Measurements from ENCODE around the gene CABP1.

CABP1 gene

DNA sequence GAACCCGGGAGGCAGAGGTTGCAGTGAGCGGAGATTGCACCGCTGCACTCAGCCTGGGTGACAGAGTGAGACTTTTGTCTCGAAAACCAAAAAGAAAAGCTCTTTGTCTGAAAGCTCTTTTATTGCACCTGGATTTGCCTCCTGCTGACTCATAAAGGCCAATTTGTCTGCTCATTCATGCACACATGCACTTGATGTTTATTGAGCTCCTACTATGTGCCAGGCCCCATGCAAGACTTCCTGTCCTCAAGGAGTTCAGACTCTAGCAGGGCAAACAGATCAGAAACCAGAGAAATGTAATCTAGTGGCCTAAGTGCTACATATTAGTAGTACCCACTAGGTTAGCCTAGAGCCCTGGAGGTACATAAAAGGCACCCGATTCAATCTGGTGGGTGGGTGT lies 30.2 kb downstream of the CABP1 start:
- TF ChIP-seq, protein P1, sequence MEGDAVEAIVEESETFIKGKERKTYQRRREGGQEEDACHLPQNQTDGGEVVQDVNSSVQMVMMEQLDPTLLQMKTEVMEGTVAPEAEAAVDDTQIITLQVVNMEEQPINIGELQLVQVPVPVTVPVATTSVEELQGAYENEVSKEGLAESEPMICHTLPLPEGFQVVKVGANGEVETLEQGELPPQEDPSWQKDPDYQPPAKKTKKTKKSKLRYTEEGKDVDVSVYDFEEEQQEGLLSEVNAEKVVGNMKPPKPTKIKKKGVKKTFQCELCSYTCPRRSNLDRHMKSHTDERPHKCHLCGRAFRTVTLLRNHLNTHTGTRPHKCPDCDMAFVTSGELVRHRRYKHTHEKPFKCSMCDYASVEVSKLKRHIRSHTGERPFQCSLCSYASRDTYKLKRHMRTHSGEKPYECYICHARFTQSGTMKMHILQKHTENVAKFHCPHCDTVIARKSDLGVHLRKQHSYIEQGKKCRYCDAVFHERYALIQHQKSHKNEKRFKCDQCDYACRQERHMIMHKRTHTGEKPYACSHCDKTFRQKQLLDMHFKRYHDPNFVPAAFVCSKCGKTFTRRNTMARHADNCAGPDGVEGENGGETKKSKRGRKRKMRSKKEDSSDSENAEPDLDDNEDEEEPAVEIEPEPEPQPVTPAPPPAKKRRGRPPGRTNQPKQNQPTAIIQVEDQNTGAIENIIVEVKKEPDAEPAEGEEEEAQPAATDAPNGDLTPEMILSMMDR (IDR thresholded peaks at IDR 0.05; ENCODE audit: insufficient read depth, low read length, missing control alignments) = no peak
- ChIA-PET POLR2A (no interaction called here), CTCF (interaction anchor here (15.1 kb wide), 1 partner anchor 22 kb away, joined by 170 read pairs; no protein-coding TSS in a partner anchor)
- no peak for DNase-seq (ENCODE audit: low read depth, low spot score)
- no peak overlapping the region for H3K4me3 ChIP-seq (ENCODE audit: low read depth, low read length)

DNA sequence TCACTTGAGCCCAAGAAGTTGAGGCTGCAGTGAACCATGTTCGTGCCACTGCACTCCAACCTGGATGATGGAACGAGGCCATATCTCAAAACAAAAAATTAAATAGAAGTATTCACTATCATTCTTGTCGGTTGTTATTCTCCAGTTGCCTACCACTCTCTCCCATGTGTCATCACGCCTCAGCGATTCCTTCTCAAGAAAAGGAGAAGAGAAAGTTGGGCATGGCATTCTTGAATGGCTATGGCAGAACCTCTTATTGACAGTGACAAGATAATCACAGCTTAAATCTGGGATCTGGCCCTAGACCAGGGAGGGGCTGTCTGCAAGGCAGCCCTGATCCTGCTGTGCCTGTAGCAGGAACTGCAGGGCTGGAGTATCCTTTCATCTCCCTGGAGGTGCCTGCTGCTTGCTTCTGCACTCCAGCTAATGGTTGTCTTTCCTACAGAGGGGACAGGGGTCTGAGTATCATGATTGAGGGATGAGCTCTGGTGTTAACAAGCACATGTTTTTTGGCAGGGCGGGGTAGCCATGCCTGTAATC lies 33.7 kb downstream of the CABP1 start:
- POLR2A ChIA-PET = no interaction called here
- no peak overlapping the region for H3K4me3 ChIP-seq (ENCODE audit: low read depth, low read length)
- no peak for DNase-seq (ENCODE audit: low read depth, low spot score)
- CTCF ChIA-PET = interaction anchor here (1.5 to 15.1 kb wide), 3 partner anchors 10 to 26 kb away, joined by 3 to 170 read pairs (median 4); no protein-coding TSS in a partner anchor
- TF ChIP-seq, protein P1 (IDR thresholded peaks at IDR 0.05; ENCODE audit: insufficient read depth, low read length, missing control alignments) = no peak

DNA sequence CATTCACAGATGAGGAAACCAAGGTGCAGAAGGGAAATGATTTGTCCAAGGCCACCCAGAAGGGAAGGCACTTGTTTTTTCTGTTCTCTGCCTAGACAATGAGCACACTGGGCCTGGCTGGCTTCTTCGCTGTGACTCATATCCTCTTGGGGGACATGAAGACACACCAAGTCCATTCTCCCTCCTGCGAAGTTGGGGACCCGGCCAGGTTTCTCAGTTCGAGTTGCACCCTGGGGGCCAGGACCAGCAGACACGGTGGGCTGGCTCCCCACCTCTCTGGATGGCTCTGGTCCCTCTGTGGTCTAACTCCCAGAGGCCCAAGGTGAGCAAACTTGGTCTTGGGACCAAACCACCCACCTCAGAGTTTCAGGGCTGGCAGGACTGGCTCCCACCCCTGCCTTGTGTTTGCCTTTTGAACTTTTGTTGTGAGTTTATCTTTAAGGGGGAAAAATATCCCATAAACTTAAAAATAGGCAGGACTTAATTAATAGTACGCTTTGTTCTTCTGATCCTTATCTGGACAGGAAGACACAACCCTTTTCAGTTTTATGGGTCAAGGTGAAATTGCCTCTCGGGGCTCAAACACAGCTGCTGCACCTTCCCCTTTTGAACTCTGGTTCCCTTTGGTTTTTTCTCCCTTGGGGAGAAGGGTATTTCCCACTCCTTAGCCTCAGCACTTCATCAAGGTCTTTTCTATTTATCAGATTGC lies 37.5 kb downstream of the CABP1 start:
- H3K4me3 ChIP-seq (ENCODE audit: low read depth, low read length) = no peak overlapping the region
- TF ChIP-seq, protein P1 (IDR thresholded peaks at IDR 0.05; ENCODE audit: insufficient read depth, low read length, missing control alignments) = no peak
- no peak for DNase-seq (ENCODE audit: low read depth, low spot score)
- ChIA-PET POLR2A (no interaction called here), CTCF (interaction anchor here (15.1 kb wide), 1 partner anchor 29 kb away, joined by 170 read pairs; no protein-coding TSS in a partner anchor)

DNA sequence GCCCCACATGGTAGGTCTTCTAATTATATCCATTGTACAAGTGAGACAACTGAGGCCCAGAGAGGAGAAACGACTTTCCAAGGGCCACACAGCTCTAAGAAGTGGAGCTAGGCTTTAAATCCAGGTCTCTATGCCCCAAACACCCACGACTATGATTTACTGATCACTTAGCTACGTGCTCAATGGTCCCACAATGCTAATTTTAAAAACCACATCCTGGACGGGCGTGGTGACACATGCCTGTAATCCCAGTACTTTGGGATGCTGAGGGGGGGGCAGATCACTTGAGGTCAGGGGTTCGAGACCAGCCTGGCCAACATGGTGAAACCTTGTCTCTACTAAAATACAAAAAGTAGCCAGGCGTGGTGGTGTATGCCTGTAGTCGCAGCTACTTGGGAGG lies 38.1 kb downstream of the CABP1 start:
- ChIA-PET POLR2A (no interaction called here), CTCF (interaction anchor here (15.1 kb wide), 1 partner anchor 30 kb away, joined by 170 read pairs; no protein-coding TSS in a partner anchor)
- no peak for DNase-seq (ENCODE audit: low read depth, low spot score)
- H3K4me3 ChIP-seq (ENCODE audit: low read depth, low read length) = no peak overlapping the region
- TF ChIP-seq, protein P1 (IDR thresholded peaks at IDR 0.05; ENCODE audit: insufficient read depth, low read length, missing control alignments) = no peak

DNA sequence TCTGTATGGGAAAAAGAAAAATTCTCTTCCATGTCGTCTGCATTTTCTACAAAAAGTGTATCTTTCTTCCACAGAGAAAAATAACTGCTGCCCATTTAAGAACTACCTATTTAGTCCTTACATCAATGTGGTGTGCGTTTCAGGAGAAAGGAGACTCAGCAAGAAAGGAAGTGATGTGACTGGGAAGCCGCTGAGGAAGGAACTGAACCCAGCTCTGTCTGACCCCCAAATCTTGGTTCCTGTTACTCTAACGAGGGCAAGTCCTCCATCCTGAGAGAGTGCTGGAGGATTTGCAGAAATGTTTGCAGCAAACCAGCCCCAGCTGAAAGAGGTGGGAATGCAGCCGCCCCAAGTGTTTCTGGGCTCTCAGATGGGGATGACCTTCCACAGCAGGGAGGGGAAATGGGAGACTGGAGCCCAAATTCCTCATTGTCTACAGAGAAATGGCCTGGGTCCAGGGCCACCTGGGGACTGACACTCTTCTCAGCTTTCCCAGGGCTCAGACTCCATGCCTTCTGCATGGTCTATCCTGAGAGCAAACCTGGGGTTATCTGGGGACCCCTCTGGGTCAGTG lies 39.8 kb downstream of the CABP1 start:
- CTCF ChIA-PET = interaction anchor here (0.6 to 15.1 kb wide), 2 partner anchors 19 to 32 kb away, joined by 3 to 170 read pairs; no protein-coding TSS in a partner anchor
- DNase-seq (ENCODE audit: low read depth, low spot score) = no peak
- no peak overlapping the region for H3K4me3 ChIP-seq (ENCODE audit: low read depth, low read length)
- POLR2A ChIA-PET = no interaction called here
- TF ChIP-seq, protein P1 (IDR thresholded peaks at IDR 0.05; ENCODE audit: insufficient read depth, low read length, missing control alignments) = no peak

DNA sequence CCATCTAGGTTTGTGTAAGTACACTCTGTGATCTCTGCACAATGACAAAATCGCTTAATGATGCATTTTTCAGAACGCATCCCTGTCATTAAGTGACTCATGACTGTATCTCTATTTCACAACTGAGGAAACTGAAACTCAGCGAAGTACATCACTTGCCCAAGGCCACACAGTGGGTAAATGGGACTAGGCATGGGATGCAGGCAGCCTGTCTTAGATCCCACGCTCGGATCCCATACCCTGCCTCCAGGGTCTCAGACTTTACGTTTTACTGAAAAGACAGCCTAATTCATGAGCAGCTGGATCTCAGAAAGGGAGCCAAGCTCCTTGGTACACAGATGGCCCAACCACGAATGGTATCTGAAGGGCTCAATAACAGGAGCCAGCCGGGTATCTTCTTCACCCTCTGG lies 44.1 kb downstream of the CABP1 start:
- DNase-seq (ENCODE audit: low read depth, low spot score) = no peak
- TF ChIP-seq, protein P1 (IDR thresholded peaks at IDR 0.05; ENCODE audit: insufficient read depth, low read length, missing control alignments) = no peak
- no peak overlapping the region for H3K4me3 ChIP-seq (ENCODE audit: low read depth, low read length)
- CTCF ChIA-PET = no interaction called here
- POLR2A ChIA-PET = no interaction called here

All from AG04449 (cell line).